Progenitor cell of endocrine pancreas (in vitro differentiated cells): ENCODE data around the gene MRPS2. TPM values are rescaled to one million over a fixed set of nuclear protein-coding genes. Genes with fewer than 3 reads are reported as not detected.

Source experiments
- DNase-seq: peaks from one replicate; pipeline ENCODE4 v3.0.0; 2021; ENCODE audit warnings: low spot score; ENCODE audit not compliant: unreplicated experiment
- H3K27ac Mint-ChIP-seq: 2 replicates; pipeline ENCODE4 v1.8.0; 2021; ENCODE audit warnings: mild to moderate bottlenecking, moderate library complexity, mixed read lengths
- H3K27me3 Mint-ChIP-seq: 2 replicates; pipeline ENCODE4 v1.8.0; 2021; ENCODE audit warnings: mixed read lengths
- H3K36me3 Mint-ChIP-seq: 2 replicates; pipeline ENCODE4 v1.8.0; 2022; ENCODE audit warnings: mixed read lengths; ENCODE audit not compliant: insufficient read depth
- H3K4me1 Mint-ChIP-seq: 2 replicates; pipeline ENCODE4 v1.8.0; 2021; ENCODE audit warnings: low read depth, mixed read lengths
- H3K4me3 Mint-ChIP-seq: 2 replicates; pipeline ENCODE4 v1.8.0; 2021; ENCODE audit warnings: low read depth, mild to moderate bottlenecking, moderate library complexity, mixed read lengths
- H3K9me3 Mint-ChIP-seq: 2 replicates; pipeline ENCODE4 v1.8.0; 2021; ENCODE audit warnings: low read depth, mixed read lengths
- CTCF ChIP-seq: fragments of 200-600 bp; sonication (generic); IDR thresholded peaks from one replicate; pipeline ENCODE4 v1.5.0; 2021; ENCODE audit warnings: antibody characterized with exemption, mild to moderate bottlenecking; ENCODE audit not compliant: unreplicated experiment
- total RNA-seq: library from RNA; stranded (reverse); gene quantifications from 2 replicates; pipeline ENCODE4 v1.2.1, GENCODE V29; 2021

Gene MRPS2
- total RNA-seq, 1 donor from 2014 or later = 40.0 TPM

- peaks cover 9% of the 10 kb centered on the region for H3K36me3 Mint-ChIP-seq
- DNase-seq = no peak
- TF ChIP-seq CTCF = no peak
- H3K27ac Mint-ChIP-seq = no peak overlapping the region
- H3K4me3 Mint-ChIP-seq = no peak overlapping the region
- no peaks in the 10 kb centered on the region for H3K27me3 Mint-ChIP-seq
- no peaks in the 10 kb centered on the region for H3K9me3 Mint-ChIP-seq
- H3K4me1 Mint-ChIP-seq = peaks cover 8% of the 10 kb centered on the region
Observed at GRCh38 chr9:135487281-135488012, 13.0 kb upstream of the MRPS2 start.

- H3K27me3 Mint-ChIP-seq = no peaks in the 10 kb centered on the region
- H3K36me3 Mint-ChIP-seq = peaks cover 9% of the 10 kb centered on the region
- TF ChIP-seq CTCF = no peak
- no peak for DNase-seq
- peaks cover 8% of the 10 kb centered on the region for H3K4me1 Mint-ChIP-seq
- H3K27ac Mint-ChIP-seq = no peak overlapping the region
- H3K4me3 Mint-ChIP-seq = no peak overlapping the region
- no peaks in the 10 kb centered on the region for H3K9me3 Mint-ChIP-seq
Observed at GRCh38 chr9:135488013-135488330, 12.5 kb upstream of the MRPS2 start.

- no peaks in the 10 kb centered on the region for H3K9me3 Mint-ChIP-seq
- no peak for DNase-seq
- no peaks in the 10 kb centered on the region for H3K27me3 Mint-ChIP-seq
- no peak overlapping the region for H3K4me3 Mint-ChIP-seq
- no peak overlapping the region for H3K27ac Mint-ChIP-seq
- peaks cover 8% of the 10 kb centered on the region for H3K4me1 Mint-ChIP-seq
- H3K36me3 Mint-ChIP-seq = peaks cover 9% of the 10 kb centered on the region
- TF ChIP-seq CTCF = no peak
Observed at GRCh38 chr9:135488527-135488926, 12.0 kb upstream of the MRPS2 start.

GRCh38 chr9:135489188-135489906, 11.1 kb upstream of the MRPS2 start:
- H3K4me3 Mint-ChIP-seq = no peak overlapping the region
- H3K27me3 Mint-ChIP-seq = no peaks in the 10 kb centered on the region

More at GRCh38 chr9:135489188-135489906, 11.1 kb upstream of the MRPS2 start:
- no peak overlapping the region for H3K27ac Mint-ChIP-seq
- peaks cover 9% of the 10 kb centered on the region for H3K36me3 Mint-ChIP-seq
- peaks cover 8% of the 10 kb centered on the region for H3K4me1 Mint-ChIP-seq
- no peaks in the 10 kb centered on the region for H3K9me3 Mint-ChIP-seq
- TF ChIP-seq CTCF = no peak
- no peak for DNase-seq
